Cardiac muscle cell (in vitro differentiated cells and primary cell): Measurements from ENCODE around the gene LIN7B. TPM values are rescaled to one million over a fixed set of nuclear protein-coding genes. Genes with fewer than 3 reads are reported as not detected.

Source experiments
- DNase-seq, 2 donors: peaks; one replicate each; pipeline versions ENCODE4 v3.0.0 to v3.0.0-alpha.2; 2010 to 2017; ENCODE audit warnings: low read depth in 1 of 2, low spot score in 1 of 2
- H3K27ac ChIP-seq: fragments of 200-600 bp; sonication (generic); 2 replicates; pipeline ENCODE4 v1.5.1; 2016
- H3K27me3 ChIP-seq: fragments of 200-600 bp; sonication (generic); 2 replicates; pipeline ENCODE4 v1.6.0; 2016; ENCODE audit warnings: control low read depth
- H3K36me3 ChIP-seq: fragments of 200-600 bp; sonication (generic); 2 replicates; pipeline ENCODE4 v1.5.1; 2016; ENCODE audit warnings: control low read depth
- H3K4me1 ChIP-seq: fragments of 200-600 bp; sonication (generic); 2 replicates; pipeline ENCODE4 v1.8.1; 2017; ENCODE audit warnings: low read depth, mild to moderate bottlenecking, mixed run types
- H3K4me3 ChIP-seq: fragments of 200-600 bp; sonication (generic); 2 replicates; pipeline ENCODE4 v1.5.1; 2016; ENCODE audit warnings: mild to moderate bottlenecking
- H3K9me3 ChIP-seq: fragments of 200-600 bp; sonication (generic); 2 replicates; pipeline ENCODE4 v1.5.1; 2017; ENCODE audit warnings: low read depth, mild to moderate bottlenecking, control low read depth
- polyA plus RNA-seq: library from polyadenylated mRNA; unstranded; fragments of >200 nt; fragmentation: Nextera tagmentation; extraction: Ambion mirVana; gene quantifications from 2 replicates; pipeline ENCODE4 v1.2.1, GENCODE V29; 2016
- total RNA-seq: library from RNA; depleted of rRNA; stranded (reverse); fragments of >200 nt; gene quantifications from 2 replicates; pipeline ENCODE4 v1.2.3, GENCODE V29; 2016
- TF ChIP-seq, protein P1 (sequence below): IDR thresholded peaks from 2 replicates; pipeline ENCODE4 v1.5.1; 2012; ENCODE audit warnings: low read depth, mild to moderate bottlenecking, low read length

Gene LIN7B
- total and polyA plus RNA-seq, 2 experiments from 2014 or later, result 20.0 to 37.8 TPM

DNA sequence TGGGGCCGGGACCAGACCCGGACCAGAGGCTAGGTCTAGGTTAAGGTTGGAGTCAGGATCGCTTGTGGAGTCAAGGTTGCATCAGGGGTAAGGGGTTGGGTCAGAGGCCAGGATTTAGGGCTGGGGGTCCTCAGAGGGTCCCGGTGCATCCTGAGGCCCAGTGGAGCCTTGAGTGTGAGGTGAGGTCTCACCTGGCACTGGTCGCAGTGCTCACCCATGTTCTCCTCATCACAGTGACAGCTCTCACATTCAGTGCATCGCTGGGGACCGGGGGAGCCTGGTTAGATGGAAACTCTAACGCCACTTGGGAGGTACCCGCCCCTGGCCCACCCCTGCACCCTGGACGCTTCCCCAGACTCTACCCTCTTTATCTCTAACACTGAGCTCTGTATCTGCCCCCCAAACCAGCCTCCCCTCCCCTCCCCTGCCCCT lies 38.0 kb downstream of the LIN7B start:
- Histone ChIP-seq H3K27me3 (no peaks in the 10 kb centered on the region), H3K4me3 (peak overlapping the region; percentile 56), H3K9me3 (no peaks in the 10 kb centered on the region), H3K4me1 (peaks cover 24% of the 10 kb centered on the region), H3K36me3 (no peaks in the 10 kb centered on the region), H3K27ac (no peak overlapping the region)
- TF ChIP-seq, protein P1, sequence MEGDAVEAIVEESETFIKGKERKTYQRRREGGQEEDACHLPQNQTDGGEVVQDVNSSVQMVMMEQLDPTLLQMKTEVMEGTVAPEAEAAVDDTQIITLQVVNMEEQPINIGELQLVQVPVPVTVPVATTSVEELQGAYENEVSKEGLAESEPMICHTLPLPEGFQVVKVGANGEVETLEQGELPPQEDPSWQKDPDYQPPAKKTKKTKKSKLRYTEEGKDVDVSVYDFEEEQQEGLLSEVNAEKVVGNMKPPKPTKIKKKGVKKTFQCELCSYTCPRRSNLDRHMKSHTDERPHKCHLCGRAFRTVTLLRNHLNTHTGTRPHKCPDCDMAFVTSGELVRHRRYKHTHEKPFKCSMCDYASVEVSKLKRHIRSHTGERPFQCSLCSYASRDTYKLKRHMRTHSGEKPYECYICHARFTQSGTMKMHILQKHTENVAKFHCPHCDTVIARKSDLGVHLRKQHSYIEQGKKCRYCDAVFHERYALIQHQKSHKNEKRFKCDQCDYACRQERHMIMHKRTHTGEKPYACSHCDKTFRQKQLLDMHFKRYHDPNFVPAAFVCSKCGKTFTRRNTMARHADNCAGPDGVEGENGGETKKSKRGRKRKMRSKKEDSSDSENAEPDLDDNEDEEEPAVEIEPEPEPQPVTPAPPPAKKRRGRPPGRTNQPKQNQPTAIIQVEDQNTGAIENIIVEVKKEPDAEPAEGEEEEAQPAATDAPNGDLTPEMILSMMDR, result no peak
- DNase-seq, result no peak

DNA sequence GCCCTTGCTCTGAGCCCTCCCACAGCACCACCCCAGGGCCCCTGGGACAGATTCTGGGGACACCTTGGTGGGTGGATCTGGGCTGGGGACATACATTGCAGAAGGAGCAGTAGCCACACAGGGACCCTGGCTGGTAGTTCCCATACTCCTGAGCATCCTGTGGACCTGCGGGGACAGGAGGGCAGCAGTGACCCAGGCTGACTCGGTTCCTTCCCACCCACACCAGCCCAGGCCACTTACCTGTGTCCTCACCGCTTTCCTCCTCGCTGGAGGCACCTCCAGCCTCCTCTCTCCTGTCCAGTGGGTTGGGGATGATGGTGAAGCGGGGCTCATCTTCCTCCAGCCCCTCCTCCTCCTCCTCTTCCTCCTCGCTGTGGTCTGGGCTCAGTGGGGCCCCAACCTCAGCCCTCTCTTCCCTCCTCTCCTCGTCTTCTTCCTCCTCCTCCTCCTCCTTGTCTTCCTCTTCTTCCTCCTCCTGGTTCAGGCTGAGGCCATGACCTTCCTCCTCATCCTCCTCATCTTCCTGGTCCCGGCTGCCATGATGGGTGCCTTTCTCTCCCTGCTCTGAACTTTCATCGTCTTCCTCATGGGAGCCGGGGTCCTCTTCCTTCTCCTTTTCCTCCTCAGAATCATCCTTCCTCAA lies 39.1 kb downstream of the LIN7B start:
- TF ChIP-seq, protein P1, result no peak
- Histone ChIP-seq H3K4me1 (peaks cover 23% of the 10 kb centered on the region), H3K36me3 (no peaks in the 10 kb centered on the region), H3K9me3 (no peaks in the 10 kb centered on the region), H3K27me3 (no peaks in the 10 kb centered on the region), H3K4me3 (peak overlapping the region; percentile 56), H3K27ac (peak overlapping the region; percentile 34)
- no peak for DNase-seq

DNA sequence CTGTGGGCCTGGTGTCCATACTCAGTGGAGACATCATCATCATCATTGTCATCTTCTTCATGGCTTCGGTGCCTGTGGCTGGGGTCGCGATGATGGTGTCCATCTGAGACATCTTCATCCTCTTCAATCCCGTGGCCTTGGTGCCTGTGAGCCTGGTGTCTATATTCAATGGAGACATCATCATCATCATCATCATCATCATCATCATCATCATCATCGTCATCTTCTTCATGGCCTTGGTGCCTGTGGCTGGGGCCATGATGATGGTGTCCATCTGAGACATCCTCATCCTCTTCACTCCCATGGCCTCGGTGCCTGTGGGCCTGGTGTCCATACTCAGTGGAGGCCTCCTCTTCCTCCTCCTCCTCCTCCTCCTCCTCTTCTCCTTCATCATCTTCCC lies 40.1 kb downstream of the LIN7B start:
- H3K9me3 ChIP-seq, result no peaks in the 10 kb centered on the region
- no peaks in the 10 kb centered on the region for H3K27me3 ChIP-seq
- DNase-seq, result no peak
- TF ChIP-seq, protein P1, result no peak
- no peak overlapping the region for H3K4me3 ChIP-seq
- H3K27ac ChIP-seq, result peak overlapping the region; percentile 88
- no peaks in the 10 kb centered on the region for H3K36me3 ChIP-seq
- peaks cover 21% of the 10 kb centered on the region for H3K4me1 ChIP-seq

DNA sequence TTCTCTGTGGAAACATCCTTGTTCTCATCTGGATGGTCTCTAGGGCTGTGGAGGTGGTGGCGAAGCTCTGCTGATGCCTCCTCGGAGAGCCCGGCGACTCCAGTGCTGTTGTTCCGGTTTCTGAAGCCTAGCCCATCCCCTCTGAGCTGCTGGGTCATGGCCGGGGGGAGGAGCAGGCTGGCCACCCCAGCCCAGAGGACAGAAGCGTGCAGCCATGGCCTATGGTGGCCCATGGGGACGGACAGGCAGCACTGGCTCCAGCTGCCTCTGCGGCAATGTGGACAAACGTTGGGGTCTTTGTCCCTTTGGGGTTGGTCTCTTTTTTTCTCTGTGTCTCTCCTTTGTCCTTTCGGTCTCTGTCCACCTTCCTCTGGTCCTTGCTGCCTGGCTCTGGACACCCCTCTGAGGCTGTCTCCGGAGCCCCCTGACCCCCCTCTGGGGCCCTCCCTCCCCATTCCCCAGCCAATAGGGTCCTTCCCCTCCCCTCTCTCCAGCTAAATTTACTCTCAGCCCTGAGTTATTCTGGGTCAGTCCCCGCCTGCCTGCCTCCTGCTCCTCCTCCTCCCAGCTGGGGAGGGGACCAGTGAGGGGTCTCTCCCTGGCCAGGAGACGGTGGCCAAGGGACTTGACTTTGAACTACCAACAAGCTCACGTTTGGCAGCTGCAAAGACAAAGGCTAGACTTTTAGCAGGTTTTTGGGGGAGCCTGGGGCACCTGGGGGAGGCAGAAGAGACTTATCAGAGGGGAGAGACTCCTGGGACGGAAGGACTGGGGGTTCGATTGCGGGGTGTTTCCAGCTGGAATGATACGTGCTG lies 41.0 kb downstream of the LIN7B start, which contains the start of gene HRC:
HRC (minus strand) TSS at position 392 of the 815 bp plus-strand sequence; CDS start at position 233, 159 bp downstream.
- TF ChIP-seq, protein P1, result no peak
- Histone ChIP-seq H3K4me1 (peaks cover 30% of the 10 kb centered on the region), H3K36me3 (no peaks in the 10 kb centered on the region), H3K27me3 (no peaks in the 10 kb centered on the region), H3K27ac (peak within 1 kb of the TSS; percentile 88), H3K9me3 (no peaks in the 10 kb centered on the region), H3K4me3 (peak within 1 kb of the TSS; percentile 23)
- peak in 1 of 2 donors; percentile 89 for DNase-seq

DNA sequence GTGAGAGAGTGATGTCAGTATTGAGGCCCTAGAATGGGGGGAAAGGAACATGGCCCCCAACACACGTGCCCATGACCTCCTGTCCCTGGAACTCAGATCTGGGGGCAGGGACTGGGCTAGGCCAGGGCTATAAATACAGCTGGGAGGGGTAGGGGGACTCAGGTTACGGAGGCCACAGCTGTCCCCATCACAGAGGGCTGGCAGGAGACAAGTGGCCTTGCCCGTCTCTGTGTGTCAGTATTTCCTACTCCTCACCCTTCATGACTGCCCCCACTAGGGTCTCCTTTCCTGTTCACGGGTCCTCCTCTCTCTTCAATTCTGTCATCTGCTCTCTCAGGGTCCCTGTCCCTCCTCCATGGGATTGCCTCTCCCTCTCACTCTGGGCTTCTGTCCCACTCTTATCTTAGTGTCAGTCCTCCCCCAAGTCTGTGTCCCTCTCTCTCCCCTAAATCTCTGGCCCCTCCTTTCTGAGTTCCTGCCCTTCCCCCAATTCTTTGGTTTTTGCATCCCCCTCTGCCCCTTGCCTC lies 41.7 kb downstream of the LIN7B start:
- no peaks in the 10 kb centered on the region for H3K9me3 ChIP-seq
- H3K27me3 ChIP-seq, result no peaks in the 10 kb centered on the region
- H3K36me3 ChIP-seq, result no peaks in the 10 kb centered on the region
- TF ChIP-seq, protein P1, result no peak
- DNase-seq, result peak in 1 of 2 donors; percentile 80
- peak overlapping the region; percentile 23 for H3K4me3 ChIP-seq
- H3K27ac ChIP-seq, result peak overlapping the region; percentile 88
- peaks cover 30% of the 10 kb centered on the region for H3K4me1 ChIP-seq
